Measurements from ENCODE around the gene CFAP65.

The CFAP65 gene

DNA sequence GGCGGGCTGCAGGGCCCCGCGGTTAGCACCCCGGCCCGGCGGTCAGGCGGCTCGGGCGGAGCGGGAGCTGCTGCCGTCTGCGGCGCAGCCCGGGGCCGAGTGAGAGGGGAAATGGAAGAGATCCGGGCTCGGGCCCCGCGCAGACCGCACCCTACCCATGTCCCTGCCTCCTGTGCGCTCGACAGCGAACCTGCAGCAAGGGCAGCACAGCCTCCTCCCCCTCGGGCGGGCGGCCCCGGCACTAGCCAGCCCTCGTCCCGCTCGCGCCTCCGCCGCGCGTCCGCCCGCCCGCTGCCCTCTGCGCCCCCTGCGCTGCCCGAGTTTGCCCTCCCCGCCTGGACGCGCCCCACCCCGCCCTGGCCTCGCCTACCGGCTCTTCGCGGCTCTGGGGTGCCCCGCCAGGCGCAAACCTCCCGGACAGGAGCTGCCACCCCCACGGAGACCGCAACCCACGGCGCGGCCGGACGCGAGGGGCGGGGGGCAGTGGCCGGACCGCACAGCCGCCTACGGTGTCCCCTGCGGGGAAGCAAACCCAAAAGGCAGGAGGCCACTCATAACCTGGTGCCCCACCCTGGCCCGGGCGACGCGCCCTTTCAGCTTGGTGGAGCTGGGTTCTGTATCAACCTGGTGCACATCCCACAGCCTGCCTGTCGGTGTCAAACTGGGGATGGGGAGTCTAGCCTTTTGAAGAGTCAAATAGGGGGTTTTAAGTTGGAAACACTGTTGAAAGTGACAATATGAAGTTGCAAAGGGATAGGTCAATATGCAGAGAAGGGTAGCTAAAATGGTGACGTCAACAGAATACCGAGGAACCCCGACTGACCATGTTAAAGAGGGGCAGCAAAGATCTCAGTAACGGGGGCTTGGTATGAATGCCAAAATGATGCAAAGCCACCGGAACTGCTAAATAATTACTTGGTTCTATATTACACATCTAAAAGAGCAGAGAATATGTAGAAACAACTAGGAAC lies 19.8 kb upstream of the CFAP65 start, which contains the start of gene IHH:
Gene IHH (minus strand): TSS at position 101 of the 971 bp plus-strand sequence. CDS start 454 bp downstream, outside the sequence.
- no peak for DNase-seq

DNA sequence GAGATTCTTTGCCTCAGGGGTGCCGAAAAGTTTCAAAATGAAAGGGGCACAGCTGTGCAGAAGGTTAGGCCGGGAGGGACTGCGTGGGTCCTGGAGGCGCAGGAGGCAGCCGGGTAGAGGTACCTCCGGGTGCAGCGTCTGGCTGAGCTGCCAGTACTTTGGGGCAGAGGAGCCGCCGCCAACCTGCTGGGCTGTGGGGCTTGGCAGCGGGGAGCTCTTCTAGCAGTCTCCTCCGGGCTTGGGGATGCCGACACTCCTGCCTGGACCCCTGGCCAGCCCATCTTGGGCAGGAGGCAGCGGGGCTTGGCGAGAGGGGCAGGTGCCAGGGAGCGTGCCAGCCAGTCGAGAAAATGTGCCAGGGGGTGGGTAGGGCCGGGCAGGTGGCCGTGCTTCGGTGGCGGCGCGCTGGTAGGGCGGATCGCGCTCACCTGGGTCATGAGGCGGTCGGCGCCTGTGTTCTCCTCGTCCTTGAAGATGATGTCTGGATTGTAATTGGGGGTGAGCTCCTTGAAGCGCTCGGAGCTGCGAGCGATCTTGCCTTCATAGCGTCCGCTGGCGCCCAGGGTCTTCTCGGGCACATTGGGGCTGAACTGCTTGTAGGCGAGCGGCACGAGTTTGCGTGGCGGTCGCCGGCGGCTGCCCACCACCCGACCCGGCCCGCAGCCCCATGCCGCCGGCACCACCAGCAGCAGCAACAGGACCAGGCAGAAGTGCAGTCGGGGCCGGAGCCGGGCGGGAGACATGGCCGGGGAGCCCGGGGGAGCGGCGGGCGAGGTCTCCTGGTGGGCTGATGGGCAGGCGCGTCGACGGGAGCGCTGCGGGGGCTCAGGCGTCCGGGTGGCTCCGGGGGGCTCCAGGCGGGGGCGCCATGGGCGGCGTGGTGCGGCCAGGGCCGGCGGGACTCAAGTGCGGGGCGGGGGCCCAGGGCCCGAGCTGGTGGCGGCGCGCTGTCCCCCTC lies 18.7 kb upstream of the CFAP65 start:
- DNase-seq, result no peak

GRCh38 chr2:219059375-219059724 lies 18.0 kb upstream of the CFAP65 start:
- no peak for DNase-seq

DNA sequence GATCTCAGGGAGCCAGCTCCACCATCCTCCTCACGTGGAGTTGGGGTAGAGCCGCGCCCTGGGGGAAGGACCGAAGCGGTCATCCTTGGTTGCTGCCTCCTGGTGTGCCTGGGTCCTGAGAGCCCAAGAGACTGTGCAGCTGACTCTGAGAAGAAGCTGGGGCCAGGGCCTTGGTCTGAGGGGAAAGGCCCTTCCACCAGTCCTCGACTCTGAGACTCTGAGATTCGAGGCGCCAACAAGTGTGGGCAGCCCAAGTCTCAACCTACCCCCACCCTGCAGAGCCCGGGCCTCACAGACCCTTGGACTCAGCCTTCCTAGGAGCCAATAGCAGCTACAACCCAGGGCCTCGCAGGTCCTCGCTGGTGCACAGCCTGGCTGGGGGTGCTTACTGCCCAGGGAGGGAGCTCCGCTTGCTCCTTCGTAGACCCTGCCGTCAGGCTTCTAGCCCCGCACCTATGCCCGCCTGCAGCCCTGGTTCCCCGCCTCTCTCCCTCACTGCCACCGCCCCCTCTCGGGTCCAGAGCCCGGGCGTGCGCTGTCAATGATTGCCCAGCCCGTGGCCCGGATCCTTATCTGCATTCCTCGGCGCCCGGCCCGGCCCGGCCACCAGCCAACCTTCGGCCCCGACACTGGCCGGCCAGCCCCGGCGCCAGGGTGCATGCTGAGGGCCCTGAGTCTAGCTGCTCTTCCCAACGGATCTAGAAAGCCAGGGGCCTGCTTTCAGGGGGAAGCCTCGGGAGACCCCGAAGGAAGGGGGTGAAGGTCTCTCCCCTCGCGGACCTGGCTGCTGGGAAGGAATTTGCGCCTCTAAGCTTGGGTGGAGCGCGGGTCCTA lies 17.4 kb upstream of the CFAP65 start:
- DNase-seq, result no peak

- DNase-seq, result peak; percentile 12
Observed at GRCh38 chr2:219057709-219058540, 16.6 kb upstream of the CFAP65 start.

- DNase-seq, result no peak
Observed at GRCh38 chr2:219056896-219057708, 15.8 kb upstream of the CFAP65 start.

- DNase-seq, result no peak
Observed at GRCh38 chr2:219056176-219056895, 15.0 kb upstream of the CFAP65 start.

DNA sequence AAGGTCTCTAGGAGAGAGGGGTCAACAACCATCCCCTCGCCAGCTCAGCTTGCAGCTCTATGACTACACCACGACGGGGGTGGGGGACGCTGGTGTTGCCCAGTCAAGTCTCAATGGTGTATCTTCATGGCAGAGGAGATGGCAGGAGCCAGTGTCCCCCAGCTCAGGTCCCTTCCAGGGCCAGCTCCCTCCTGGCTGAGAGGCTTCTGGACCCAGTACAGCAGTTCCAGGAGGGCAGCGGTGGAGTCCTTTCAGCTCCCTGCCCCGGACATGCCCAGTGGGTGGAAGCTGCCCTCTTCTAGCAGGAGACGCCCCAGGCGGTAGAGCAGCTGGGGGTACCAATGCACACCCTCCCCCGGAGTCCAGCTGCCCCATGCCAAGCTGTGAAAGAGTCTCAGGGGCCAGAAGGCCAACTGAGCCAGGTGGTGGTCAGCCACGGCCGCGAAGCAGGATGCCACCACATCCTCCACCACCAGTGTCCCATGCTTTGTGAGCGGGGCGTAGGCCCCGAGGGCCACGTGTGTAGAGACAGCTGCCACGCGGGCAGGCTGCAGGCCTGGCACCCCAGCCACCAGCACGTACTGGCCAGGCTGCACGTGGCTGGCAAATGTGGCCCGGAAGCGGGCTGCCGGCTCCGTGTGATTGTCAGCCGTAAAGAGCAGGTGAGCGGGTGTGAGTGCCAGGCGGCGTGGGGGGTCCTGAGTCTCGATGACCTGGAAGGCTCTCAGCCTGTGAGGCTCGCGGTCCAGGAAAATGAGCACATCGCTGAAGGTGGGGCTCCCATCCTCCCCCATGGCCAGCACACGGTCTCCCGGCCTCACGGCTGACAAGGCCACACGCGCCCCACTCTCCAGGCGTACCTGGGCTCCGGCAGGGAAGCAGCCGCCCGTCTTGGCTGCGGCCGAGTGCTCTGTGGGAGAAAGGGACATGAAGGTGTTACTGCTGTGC lies 13.9 kb upstream of the CFAP65 start:
- DNase-seq, result no peak

GRCh38 chr2:219049282-219049681 lies 8.0 kb upstream of the CFAP65 start:
- no peak for DNase-seq

DNA sequence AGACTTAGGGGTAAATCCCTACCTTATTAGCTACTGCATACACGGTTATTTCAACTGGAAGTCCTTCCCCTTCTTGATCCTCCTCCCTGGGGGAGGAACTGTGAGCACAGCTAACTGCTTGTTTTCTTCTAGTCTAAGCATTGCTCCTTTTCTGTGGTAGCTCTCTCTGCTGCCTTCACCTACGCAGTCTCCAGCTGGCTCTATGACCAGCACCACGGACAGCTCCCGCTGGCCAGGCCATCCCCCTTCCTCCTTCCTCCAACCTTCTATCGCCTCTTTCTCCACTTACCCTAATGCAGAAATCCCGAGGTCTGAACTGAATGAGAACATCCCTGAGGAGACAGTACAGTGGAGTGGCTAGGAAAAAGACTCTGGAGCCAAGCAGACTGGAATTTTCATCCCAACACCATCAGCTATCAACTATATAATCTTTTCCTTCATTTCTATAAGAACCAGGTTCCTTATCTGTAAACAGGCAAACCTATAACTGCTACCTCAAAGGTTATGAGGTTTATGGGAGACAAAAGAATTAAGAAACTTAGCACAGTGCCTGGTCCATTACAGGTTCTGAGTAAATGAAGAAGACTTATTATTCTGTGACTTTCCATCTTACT lies 4.7 kb upstream of the CFAP65 start:
- no peak for DNase-seq

DNA sequence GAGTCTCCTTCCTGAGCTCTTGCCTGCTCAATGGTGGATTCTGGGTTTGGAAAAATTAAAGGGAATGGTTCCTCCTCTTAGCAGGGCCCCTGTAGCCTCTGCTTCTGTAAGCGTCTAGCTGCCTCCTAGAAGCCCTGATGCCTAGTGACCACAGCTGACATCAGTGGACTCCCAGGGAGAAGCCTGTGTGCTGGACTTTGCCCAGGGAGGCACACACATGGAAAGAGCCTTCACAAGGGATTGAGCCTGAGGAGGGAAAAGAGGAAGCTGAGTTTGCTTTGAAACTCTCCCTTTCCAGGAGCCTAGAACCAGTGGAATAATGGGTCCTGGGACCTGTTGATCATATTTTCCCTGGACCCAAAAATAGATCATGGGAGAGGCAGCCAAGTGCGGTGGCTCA lies 1.4 kb upstream of the CFAP65 start:
- no peak for DNase-seq

DNA sequence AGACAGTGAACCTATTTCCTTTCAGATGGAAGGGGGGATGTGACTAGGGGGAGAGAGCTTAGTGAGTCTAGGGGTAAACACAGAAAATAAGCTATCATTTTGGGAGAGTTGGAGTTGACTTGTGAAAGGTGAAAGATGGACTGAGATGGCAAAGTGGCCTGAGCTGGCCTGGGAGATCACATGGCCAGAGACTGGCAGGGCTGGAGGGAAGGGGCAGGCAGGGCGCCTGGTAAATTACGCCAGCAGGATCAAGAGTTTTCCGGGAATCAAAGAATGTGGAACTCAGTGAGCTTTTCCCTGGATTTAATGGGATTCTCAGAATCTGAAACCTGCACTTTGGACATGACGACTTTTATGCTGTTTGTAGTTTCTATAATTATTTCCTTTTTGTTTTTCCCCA lies 841 bp upstream of the CFAP65 start:
- DNase-seq, result no peak

DNA sequence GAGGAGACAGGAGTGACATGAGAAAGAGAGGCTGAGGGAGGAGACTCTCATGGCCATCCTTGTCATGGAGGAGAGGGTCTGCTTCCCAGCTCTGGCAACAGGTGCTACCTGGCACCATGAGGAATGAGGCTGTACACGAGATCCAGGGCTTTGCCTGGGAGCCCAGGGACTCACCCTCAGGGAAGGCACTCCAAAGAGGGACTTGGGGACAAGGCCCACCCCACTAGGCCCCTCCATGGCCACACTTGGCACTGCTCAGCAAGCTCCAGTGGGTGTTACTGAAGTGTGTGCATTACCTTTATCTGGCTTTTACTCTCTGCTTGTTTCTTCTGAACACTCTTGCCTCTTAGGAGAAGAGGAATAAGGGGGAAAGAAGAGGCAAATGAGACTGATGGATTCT lies 2.7 kb downstream of the CFAP65 start:
- DNase-seq, result no peak

GRCh38 chr2:219037783-219038499 lies 3.4 kb downstream of the CFAP65 start:
- no peak for DNase-seq

GRCh38 chr2:219035942-219036341 lies 5.4 kb downstream of the CFAP65 start:
- DNase-seq, result no peak

DNA sequence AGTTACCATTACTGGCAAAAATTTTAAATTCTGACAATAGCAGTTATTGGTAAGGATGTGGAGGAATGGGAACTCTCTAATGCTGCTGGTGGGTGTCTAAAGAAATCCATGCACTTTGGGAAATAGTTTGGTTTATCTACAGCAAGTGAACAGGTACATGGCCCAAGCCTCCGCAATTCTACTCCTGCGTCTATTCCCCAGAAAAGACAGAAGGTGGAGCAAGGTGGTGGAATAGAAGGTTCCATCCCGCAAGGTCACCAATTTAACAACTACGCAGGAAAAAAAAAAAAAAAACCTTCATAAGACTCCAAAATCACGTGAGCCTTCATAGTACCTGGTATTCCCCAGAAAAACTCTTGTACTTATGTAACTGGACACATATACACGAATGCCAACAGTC lies 6.5 kb downstream of the CFAP65 start:
- DNase-seq, result no peak

- DNase-seq, result no peak
Observed at GRCh38 chr2:219032051-219032745, 9.1 kb downstream of the CFAP65 start.
